HepG2 (cell line): ENCODE measurements around the gene PUDP. TPM values are rescaled to one million over a fixed set of nuclear protein-coding genes. Genes with fewer than 3 reads are reported as not detected.
A peak's percentile ranks its signal among the peaks of the same experiment; 100 is the strongest.

Source experiments
- ATAC-seq: fragments of 200-7000 bp; cut with Tn5 transposase; 3 replicates; pipeline ENCODE4 v1.9.1; 2020; ENCODE audit warnings: mild to moderate bottlenecking, moderate library complexity
- BruUV-seq: library from RNA; stranded (reverse); fragments of 400-500 nt; replicated peaks from 2 replicates; lab custom pipeline; 2021; lab: Mats Ljungman, UMichigan
- CTCF ChIA-PET: fragments of 300-600 bp; formaldehyde crosslinking; extraction: SDS; loops from one replicate; lab custom pipeline; 2021; ENCODE audit warnings: low total read pairs, inconsistent platforms, low intra/inter-chr PET ratio; lab: Yijun Ruan, JAX
- POLR2A ChIA-PET: fragments of 350-600 bp; sonication (Branson Sonifier 250); formaldehyde crosslinking; loops from one replicate; lab custom pipeline; 2020; ENCODE audit warnings: antibody characterized with exemption, inconsistent platforms; lab: Yijun Ruan, JAX
- DNase-seq: peaks from one replicate; pipeline ENCODE4 v3.0.0-alpha.2; 2015; ENCODE audit warnings: low spot score
- FAIRE-seq: peaks from 3 replicates; lab custom pipeline; 2011; peaks lifted over from hg19 to GRCh38; lab: Jason Lieb, UNC
- H2AFZ ChIP-seq: one replicate; pipeline ENCODE4 v1.6.1; 2011; ENCODE audit warnings: low read length, inconsistent platforms
- H3K27ac ChIP-seq: fragments of 300-600 bp; 3 replicates; pipeline ENCODE4 v1.8.0; 2011; ENCODE audit warnings: mixed run types, mild to moderate bottlenecking, mixed read lengths, low read length, inconsistent platforms; ENCODE audit not compliant: insufficient read depth; ENCODE audit errors: extremely low read length
- H3K27me3 ChIP-seq, 2 experiments: fragments of 200-600 bp in 1 of 2; 2 replicates in 1 of 2; 3 replicates in 1 of 2; pipeline versions ENCODE4 v1.6.0 to v1.8.0; 2011; ENCODE audit warnings: low read length in 2 of 2, mild to moderate bottlenecking in 2 of 2, moderate library complexity in 2 of 2, inconsistent platforms in 1 of 2; ENCODE audit not compliant: insufficient read depth in 2 of 2, control insufficient read depth in 1 of 2
- H3K36me3 ChIP-seq, 2 experiments: fragments of 200-600 bp in 1 of 2; replicated peaks in 1 of 2; 2 replicates in 1 of 2; 3 replicates in 1 of 2; pipeline versions ENCODE4 v1.5.1 to v1.8.0; 2011; ENCODE audit warnings: low read length in 2 of 2, inconsistent platforms in 1 of 2; ENCODE audit not compliant: insufficient read depth in 2 of 2, control insufficient read depth in 1 of 2
- H3K4me1 ChIP-seq: 2 replicates; pipeline ENCODE4 v1.5.1; 2012; ENCODE audit warnings: low read length, inconsistent platforms; ENCODE audit not compliant: insufficient read depth
- H3K4me2 ChIP-seq: 2 replicates; pipeline ENCODE4 v1.6.0; 2011; ENCODE audit warnings: low read depth, low read length, inconsistent platforms
- H3K4me3 ChIP-seq, 3 experiments: fragments of 200-600 bp in 1 of 3; sonication (generic), shearing (Covaris generic) in 1 of 3; replicated peaks in 1 of 3; 2 replicates each; pipeline ENCODE4 v1.5.1; 2011 to 2016; ENCODE audit warnings: low read length in 3 of 3, inconsistent platforms in 2 of 3, low read depth in 2 of 3, mild to moderate bottlenecking in 2 of 3, control low read depth in 1 of 3, mixed read lengths in 1 of 3; ENCODE audit not compliant: insufficient read depth in 1 of 3
- H3K79me2 ChIP-seq: one replicate; pipeline ENCODE4 v1.6.1; 2011; ENCODE audit warnings: low read length, inconsistent platforms; ENCODE audit not compliant: insufficient read depth
- H3K9ac ChIP-seq: 2 replicates; pipeline ENCODE4 v1.6.0; 2011; ENCODE audit warnings: mild to moderate bottlenecking, low read depth, low read length, inconsistent platforms; ENCODE audit not compliant: insufficient read depth
- H3K9me3 ChIP-seq: 2 replicates; pipeline ENCODE4 v1.5.1; 2012; ENCODE audit warnings: mild to moderate bottlenecking, low read length
- H4K20me1 ChIP-seq: 2 replicates; pipeline ENCODE4 v1.6.0; 2011; ENCODE audit warnings: inconsistent platforms, mild to moderate bottlenecking, low read length, moderate library complexity; ENCODE audit not compliant: insufficient read depth
- GABPA ChIP-seq, 2 experiments: IDR thresholded peaks; 2 replicates each; pipeline ENCODE4 v1.6.1; 2011 to 2016; ENCODE audit warnings: low read depth in 2 of 2, low read length in 1 of 2, missing biosample characterization in 1 of 2, missing genetic modification characterization in 1 of 2
- SMARCE1 ChIP-seq: fragments of 450-650 bp; IDR thresholded peaks from 2 replicates; pipeline ENCODE4 v1.6.1; 2017; ENCODE audit warnings: borderline replicate concordance
- U2AF2 ChIP-seq: fragments of 200-400 bp; formaldehyde crosslinking; IDR thresholded peaks from 2 replicates; pipeline ENCODE4 v1.6.1; 2017; ENCODE audit warnings: low read depth, mild to moderate bottlenecking, low read length
- ZNF382 ChIP-seq: sonication (generic); formaldehyde crosslinking; IDR thresholded peaks from 2 replicates; pipeline ENCODE4 v1.5.0; 2020; ENCODE audit warnings: missing genetic modification reagents, mild to moderate bottlenecking, borderline replicate concordance
- ZNF510 ChIP-seq: sonication (generic); formaldehyde crosslinking; IDR thresholded peaks from 2 replicates; pipeline ENCODE4 v1.4.0; 2020; ENCODE audit warnings: low read depth, mild to moderate bottlenecking, missing genetic modification reagents
- ZNF616 ChIP-seq: sonication (generic); formaldehyde crosslinking; IDR thresholded peaks from 2 replicates; pipeline ENCODE4 v1.5.0; 2020; ENCODE audit warnings: low read depth, mild to moderate bottlenecking, missing genetic modification reagents
- ZSCAN30 ChIP-seq: sonication (generic); formaldehyde crosslinking; IDR thresholded peaks from 2 replicates; pipeline ENCODE4 v1.5.0; 2020; ENCODE audit warnings: mild to moderate bottlenecking, missing genetic modification reagents
- WGBS: methylation state at CpG from one replicate; pipeline ENCODE4 v1.1.6; 2017; ENCODE audit warnings: low lambda C conversion rate; 5-methylcytosine and 5-hydroxymethylcytosine counted together
- in situ Hi-C: cut with HindIII; loops from 2 replicates; pipeline ENCODE4 v1.10.0; 2017; ENCODE audit warnings: low pct_unique_long_range_greater_than_20kb; ENCODE audit not compliant: extremely low pct_ligation_motif_present
- intact Hi-C: fragments of 100-400 bp; cut with micrococcal nuclease; formaldehyde crosslinking; loops from one replicate; pipeline ENCODE4 v1.10.0; 2022; ENCODE audit not compliant: unreplicated experiment
- polyA plus RNA-seq, 8 experiments: library from polyadenylated mRNA; depleted of rRNA in 3 of 8; stranded (reverse) in 7 of 8; unstranded in 1 of 8; fragments of >200 nt; fragmentation: Illumina TruSeq in 4 of 8; extraction: Trizol in 4 of 8; gene quantifications; 2 replicates each; pipeline versions ENCODE4 v1.2.1 to v1.2.3, GENCODE V29; 2011 to 2016; ENCODE audit warnings: low read depth in 4 of 8, missing spikeins in 1 of 8, mixed read lengths in 1 of 8; ENCODE audit not compliant: insufficient read depth in 1 of 8
- total RNA-seq, 5 experiments: library from RNA; depleted of rRNA; stranded (reverse); fragments of >200 nt; fragmentation: Illumina TruSeq; extraction: Trizol; gene quantifications; 2 replicates each; pipeline ENCODE4 v1.2.3, GENCODE V29; 2016; ENCODE audit warnings: low read depth in 1 of 5
- TF ChIP-seq, protein P1 (sequence below): sonication (generic); formaldehyde crosslinking; IDR thresholded peaks from 2 replicates; pipeline ENCODE4 v1.5.0; 2020; ENCODE audit warnings: mild to moderate bottlenecking, missing genetic modification reagents
- TF ChIP-seq, protein P2 (sequence below): sonication (generic); formaldehyde crosslinking; IDR thresholded peaks from 2 replicates; pipeline ENCODE4 v1.4.0; 2020; ENCODE audit warnings: missing genetic modification reagents
- TF ChIP-seq, protein P3 (sequence below): sonication (generic); formaldehyde crosslinking; IDR thresholded peaks from 2 replicates; pipeline ENCODE4 v1.4.0; 2020; ENCODE audit warnings: missing genetic modification reagents
- TF ChIP-seq, protein P4 (sequence below): sonication (generic); formaldehyde crosslinking; conservative IDR thresholded peaks from 2 replicates; pipeline ENCODE4 v1.8.0; 2022; ENCODE audit warnings: missing genetic modification reagents

Gene PUDP
- total and polyA plus RNA-seq, 2 of the 13 experiments (the other 11 are each of a cell fraction or from before 2014, with no cell fraction given) = 7.5 to 23.5 TPM

DNA sequence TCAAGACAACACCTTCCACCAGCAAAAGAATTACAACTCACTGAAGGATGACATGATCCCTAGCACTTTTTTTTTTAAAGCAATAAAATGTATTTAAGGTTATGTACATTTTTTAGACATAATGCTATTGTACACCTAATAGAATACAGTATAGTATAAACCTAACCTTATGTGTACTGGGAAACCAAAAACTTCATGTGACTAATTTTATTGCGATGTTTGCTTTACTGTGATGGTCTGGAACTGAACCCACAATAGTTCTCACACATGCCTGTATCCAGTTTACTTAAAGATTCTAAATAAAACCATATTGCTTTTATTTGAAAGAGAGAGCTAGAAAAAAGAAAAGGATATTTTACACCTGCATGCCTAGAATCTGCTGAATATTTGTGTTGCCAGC is 4.9 kb downstream of the PUDP start (continued):
- TF ChIP-seq, protein P1, sequence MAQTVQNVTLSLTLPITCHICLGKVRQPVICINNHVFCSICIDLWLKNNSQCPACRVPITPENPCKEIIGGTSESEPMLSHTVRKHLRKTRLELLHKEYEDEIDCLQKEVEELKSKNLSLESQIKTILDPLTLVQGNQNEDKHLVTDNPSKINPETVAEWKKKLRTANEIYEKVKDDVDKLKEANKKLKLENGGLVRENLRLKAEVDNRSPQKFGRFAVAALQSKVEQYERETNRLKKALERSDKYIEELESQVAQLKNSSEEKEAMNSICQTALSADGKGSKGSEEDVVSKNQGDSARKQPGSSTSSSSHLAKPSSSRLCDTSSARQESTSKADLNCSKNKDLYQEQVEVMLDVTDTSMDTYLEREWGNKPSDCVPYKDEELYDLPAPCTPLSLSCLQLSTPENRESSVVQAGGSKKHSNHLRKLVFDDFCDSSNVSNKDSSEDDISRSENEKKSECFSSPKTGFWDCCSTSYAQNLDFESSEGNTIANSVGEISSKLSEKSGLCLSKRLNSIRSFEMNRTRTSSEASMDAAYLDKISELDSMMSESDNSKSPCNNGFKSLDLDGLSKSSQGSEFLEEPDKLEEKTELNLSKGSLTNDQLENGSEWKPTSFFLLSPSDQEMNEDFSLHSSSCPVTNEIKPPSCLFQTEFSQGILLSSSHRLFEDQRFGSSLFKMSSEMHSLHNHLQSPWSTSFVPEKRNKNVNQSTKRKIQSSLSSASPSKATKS (CRISPR knock-in tag) = no peak
- TF ChIP-seq ZSCAN30 (no peak), SMARCE1 (no peak)
- TF ChIP-seq, protein P2, sequence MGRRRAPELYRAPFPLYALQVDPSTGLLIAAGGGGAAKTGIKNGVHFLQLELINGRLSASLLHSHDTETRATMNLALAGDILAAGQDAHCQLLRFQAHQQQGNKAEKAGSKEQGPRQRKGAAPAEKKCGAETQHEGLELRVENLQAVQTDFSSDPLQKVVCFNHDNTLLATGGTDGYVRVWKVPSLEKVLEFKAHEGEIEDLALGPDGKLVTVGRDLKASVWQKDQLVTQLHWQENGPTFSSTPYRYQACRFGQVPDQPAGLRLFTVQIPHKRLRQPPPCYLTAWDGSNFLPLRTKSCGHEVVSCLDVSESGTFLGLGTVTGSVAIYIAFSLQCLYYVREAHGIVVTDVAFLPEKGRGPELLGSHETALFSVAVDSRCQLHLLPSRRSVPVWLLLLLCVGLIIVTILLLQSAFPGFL (CRISPR knock-in tag) = no peak

DNA sequence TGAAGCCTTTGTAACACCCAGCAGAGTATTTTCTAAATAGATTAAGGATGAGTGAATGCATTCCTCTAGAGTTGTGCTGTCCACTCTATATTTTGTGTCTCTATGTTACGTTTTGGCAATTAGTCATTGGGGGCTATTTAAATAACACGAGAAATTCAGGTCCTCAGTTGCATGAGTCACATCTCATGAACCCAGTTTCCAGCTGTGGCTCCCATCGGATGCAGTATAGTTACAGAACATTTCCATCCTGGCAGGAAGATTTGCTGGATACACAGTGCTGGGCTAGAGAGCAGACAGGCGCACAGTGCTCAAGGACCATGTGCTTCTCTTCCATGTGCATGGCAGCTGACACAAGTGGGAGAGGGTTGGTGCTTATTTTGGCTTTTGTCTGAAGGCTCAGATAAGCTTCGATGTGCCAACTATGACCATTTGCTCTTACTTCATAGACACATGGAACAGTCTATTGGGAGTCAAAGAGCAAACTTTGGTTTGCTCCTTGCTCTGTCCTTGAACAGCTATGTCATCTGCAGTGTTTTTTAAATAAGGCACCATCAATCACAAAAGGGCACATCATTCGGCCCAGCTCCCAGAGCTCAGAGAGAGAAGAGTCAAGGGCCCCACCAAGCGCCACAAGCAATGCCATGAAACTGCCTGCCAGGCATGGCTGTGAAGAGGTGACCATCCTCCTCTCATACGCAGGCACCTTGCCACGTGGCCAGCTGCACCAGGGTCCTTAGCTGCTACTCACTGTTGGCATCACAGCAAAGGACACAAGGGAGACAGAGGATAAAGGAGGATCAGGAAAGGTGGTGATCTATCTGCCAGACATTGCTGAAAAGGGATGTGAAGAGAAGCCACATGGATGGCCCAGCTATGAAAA is 8.5 kb downstream of the PUDP start:
- no peaks in the 10 kb centered on the region for H3K9me3 ChIP-seq
- no peak overlapping the region for H2AFZ ChIP-seq
- TF ChIP-seq GABPA (IDR thresholded peaks at IDR 0.05; ENCODE audit: low read depth, low read length) (no peak), GABPA (CRISPR knock-in tag; IDR thresholded peaks at IDR 0.05; ENCODE audit: low read depth) (no peak), ZNF616 (CRISPR knock-in tag) (no peak), ZNF510 (CRISPR knock-in tag) (no peak), U2AF2 (no peak), ZNF382 (CRISPR knock-in tag) (no peak)
- TF ChIP-seq, protein P3, sequence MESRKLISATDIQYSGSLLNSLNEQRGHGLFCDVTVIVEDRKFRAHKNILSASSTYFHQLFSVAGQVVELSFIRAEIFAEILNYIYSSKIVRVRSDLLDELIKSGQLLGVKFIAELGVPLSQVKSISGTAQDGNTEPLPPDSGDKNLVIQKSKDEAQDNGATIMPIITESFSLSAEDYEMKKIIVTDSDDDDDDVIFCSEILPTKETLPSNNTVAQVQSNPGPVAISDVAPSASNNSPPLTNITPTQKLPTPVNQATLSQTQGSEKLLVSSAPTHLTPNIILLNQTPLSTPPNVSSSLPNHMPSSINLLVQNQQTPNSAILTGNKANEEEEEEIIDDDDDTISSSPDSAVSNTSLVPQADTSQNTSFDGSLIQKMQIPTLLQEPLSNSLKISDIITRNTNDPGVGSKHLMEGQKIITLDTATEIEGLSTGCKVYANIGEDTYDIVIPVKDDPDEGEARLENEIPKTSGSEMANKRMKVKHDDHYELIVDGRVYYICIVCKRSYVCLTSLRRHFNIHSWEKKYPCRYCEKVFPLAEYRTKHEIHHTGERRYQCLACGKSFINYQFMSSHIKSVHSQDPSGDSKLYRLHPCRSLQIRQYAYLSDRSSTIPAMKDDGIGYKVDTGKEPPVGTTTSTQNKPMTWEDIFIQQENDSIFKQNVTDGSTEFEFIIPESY = no peak
- TF ChIP-seq, protein P4, sequence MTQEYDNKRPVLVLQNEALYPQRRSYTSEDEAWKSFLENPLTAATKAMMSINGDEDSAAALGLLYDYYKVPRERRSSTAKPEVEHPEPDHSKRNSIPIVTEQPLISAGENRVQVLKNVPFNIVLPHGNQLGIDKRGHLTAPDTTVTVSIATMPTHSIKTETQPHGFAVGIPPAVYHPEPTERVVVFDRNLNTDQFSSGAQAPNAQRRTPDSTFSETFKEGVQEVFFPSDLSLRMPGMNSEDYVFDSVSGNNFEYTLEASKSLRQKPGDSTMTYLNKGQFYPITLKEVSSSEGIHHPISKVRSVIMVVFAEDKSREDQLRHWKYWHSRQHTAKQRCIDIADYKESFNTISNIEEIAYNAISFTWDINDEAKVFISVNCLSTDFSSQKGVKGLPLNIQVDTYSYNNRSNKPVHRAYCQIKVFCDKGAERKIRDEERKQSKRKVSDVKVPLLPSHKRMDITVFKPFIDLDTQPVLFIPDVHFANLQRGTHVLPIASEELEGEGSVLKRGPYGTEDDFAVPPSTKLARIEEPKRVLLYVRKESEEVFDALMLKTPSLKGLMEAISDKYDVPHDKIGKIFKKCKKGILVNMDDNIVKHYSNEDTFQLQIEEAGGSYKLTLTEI = no peak
- in situ Hi-C loops = no loop called here
- POLR2A ChIA-PET = no interaction called here
- intact Hi-C loops = loop anchor here (10.0 kb wide), 1 partner anchor 445 kb away; no protein-coding TSS in a partner anchor
- H3K27me3 ChIP-seq = no peaks in the 10 kb centered on the region
- CTCF ChIA-PET = no interaction called here
- no peak overlapping the region for H3K27ac ChIP-seq
- WGBS = 97% methylated on average over 4 of the region's 9 CpGs
- peaks cover 15% of the 10 kb centered on the region for H3K4me1 ChIP-seq
- BruUV-seq = no TSS peak
- no peaks in the 10 kb centered on the region for H4K20me1 ChIP-seq
- FAIRE-seq = peak; percentile 4
- no peak overlapping the region for H3K4me3 ChIP-seq
- peaks cover 2% of the 10 kb centered on the region for H3K79me2 ChIP-seq
- DNase-seq = no peak
- no peak overlapping the region for H3K9ac ChIP-seq
- H3K4me2 ChIP-seq = no peak overlapping the region
- H3K36me3 ChIP-seq = no peaks in the 10 kb centered on the region
- no peak for ATAC-seq
